Activated gamma-delta T cell (primary cell): ENCODE measurements around the gene TNFRSF1B.
"Not testable (repeated sequence)": the region's sequence is repeated elsewhere in the genome, so short reads cannot be mapped to it uniquely, and the experiment has no call there.

Experiments used
- DNase-seq: peaks from one replicate; lab custom pipeline; 2025; lab: John Stamatoyannopoulos, UW

The TNFRSF1B gene

DNA sequence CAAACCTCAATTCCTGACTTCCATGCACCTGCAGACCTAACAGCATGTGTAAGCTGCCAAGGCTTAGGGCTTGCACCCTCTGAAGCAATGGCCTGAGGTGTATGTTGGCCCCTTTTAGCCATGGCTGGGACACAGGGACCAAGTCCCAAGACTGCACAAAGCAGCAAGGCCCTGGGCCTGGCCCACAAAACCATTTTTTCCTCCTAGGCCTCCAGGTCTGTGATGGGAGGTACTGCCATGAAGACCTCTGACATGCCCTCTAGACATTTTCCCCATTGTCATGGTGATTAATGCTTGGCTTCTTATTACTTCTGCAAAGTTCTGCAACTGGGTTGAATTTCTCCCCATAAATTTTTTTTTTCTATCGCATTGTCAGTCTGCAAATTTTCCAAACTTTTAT is 55.9 kb downstream of the TNFRSF1B start:
- DNase-seq = not testable (repeated sequence)

- DNase-seq = not testable (repeated sequence)
These were observed 57.3 kb downstream of the TNFRSF1B start for GRCh38 chr1:12224092-12224491.

GRCh38 chr1:12228979-12229378 is 62.2 kb downstream of the TNFRSF1B start:
- DNase-seq = no peak

GRCh38 chr1:12229386-12229834 is 62.6 kb downstream of the TNFRSF1B start:
- DNase-seq = no peak

- peak; percentile 75 for DNase-seq
These were observed 63.2 kb downstream of the TNFRSF1B start, which contains the start of gene VPS13D for GRCh38 chr1:12229835-12230548. Gene VPS13D (plus strand): TSS chr1:12230030. CDS start chr1:12234267, 4,237 bp downstream.

DNA sequence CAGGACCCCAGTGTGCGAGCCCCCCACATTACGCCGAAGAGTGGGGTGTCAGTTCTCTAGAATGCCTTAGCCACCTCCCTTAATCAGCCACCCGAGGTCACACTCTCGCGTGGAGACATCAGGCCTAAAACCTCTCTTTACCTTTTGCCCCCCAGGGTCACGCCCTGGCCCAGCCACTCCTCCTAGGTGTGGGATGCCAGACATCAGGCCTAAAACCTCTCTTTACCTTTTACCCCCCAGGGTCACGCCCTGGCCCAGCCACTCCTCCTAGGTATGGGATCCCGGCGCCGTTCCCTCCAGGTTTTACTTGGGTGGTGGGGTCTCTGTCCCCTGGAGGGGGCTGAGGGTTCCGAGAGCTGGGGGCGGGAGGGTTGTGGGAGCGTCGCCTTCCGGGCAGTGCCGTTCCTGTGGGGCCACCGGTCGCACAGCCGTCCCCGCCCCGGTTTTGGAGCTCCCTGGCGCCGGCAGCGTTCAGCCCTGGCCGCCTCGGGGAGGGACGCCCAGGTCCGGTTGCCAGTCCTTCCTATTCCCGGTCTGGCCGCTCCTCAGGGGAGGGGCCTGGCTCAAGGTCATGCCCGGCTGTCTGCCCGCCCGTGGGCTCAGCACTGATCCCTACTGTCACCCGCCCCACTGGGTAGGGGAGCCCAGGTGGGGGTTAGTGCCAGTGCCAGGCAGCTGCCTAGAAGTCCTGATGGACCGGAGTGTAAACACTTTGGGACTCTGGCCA is 63.9 kb downstream of the TNFRSF1B start:
- DNase-seq = no peak

- no peak for DNase-seq
These were observed 64.4 kb downstream of the TNFRSF1B start for GRCh38 chr1:12231276-12231595.

DNA sequence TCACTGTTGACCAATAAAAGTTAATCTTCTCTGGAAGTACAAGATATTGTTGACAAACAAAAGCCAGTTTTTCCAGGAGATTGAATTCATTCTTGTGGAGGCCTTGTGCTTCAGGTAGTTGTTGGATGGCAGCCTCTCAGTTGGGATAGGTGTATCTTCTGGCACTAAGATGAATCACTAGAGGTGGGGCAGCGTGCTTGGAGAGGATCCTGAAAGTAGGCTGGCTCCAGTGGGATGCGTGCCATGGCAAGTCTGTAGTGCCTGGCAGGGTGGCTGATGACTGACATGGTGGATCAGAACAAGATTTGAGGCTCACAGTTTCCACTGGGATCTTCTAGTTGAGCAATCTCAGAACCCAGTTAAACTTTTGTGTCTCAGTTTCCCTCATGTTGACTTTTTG is 65.4 kb downstream of the TNFRSF1B start:
- DNase-seq = no peak

- no peak for DNase-seq
These were observed 77.3 kb downstream of the TNFRSF1B start for GRCh38 chr1:12244078-12244477.

DNA sequence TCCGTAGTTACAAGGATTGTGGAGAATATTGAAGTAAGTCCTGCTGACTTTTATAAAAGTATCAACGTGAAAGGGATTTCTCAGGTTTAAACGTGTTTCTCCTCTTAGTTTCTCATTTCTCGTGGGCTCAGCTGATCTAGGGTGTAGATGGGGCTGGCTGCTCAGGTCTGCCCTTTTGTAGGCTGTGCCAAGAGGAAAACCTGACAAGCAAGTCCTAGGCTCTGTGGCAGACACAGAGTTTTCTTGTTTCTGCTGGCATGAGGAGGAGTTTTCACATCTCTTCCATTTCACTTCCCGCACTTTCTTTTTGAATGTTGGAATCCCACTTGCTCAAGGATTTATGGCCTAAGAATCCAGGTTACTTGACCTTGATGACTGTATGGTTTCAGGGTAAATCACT is 77.8 kb downstream of the TNFRSF1B start:
- no peak for DNase-seq

GRCh38 chr1:12245116-12245515 is 78.3 kb downstream of the TNFRSF1B start:
- no peak for DNase-seq

- no peak for DNase-seq
These were observed 78.9 kb downstream of the TNFRSF1B start for GRCh38 chr1:12245733-12246132.

DNA sequence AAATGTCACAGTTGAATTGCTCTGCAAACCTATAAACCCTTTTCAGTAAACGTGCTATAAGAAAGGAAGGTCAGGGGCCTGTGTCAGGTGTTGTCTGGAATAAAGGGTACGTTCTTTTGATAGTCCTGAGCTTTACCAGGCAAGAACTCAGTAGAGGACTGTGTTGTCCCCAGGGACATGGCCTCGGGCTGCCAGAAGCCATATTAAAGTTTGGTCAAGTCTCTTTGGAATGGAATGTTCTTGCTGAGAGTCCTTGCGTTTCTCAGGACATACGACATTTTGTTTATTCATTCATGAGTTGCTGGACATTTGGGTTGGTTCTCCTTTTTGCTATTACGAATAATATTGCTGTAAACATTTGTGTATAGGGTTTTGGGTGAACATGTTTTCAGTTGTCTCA is 79.8 kb downstream of the TNFRSF1B start:
- no peak for DNase-seq

DNA sequence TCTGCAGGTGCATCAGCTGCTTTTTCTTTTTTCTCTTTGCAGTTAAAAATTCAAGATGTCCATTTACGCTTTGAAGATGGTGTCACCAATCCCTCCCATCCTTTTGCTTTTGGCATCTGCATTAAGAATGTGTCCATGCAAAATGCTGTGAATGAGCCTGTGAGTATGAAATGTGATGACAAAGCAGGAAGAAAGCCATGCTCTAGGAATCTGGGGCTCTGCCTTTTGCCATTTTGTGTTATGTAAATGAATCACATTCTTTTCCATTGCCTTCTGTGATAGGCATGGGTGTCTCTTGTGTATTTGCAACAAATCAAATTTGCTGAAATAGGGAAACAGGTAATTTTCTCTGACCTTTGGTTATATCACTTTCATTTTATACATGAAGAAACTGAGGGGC is 82.4 kb downstream of the TNFRSF1B start:
- DNase-seq = no peak

DNA sequence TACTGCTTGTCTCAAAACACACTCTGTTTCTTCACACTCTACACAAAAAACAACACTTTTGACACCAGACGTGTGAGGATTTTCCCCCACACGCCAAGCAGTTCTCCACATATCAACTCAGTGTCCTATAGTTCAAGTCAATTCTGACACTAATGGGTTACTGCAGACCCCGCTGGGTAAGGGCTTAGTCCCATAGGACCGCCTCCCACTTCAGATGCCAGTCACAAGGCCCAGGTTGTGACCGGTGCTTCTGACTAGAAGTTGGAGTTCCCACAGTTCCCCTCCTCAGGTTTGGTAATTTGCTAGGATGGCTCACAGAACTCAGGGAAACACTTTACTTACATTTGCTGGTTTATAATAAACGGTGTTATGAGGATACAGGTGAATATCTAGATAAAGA is 83.0 kb downstream of the TNFRSF1B start:
- no peak for DNase-seq

DNA sequence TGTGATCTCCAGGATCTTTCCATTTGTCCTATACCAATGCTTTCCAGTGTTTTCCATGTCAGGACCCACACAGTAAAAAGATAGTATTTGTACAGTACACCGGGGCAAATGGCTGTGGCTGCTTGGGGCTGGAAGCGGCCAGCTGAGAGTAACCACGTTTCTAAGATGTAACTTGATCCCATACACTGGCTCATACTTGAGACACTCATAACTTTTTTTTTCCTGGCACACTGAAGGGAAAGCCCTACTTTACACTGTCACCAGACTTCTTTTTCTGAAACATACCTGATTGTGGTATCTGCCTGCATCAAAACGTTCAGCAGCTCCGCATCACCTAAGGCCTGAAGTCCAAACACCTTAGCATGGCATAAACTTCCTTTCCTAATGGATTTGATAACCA is 84.7 kb downstream of the TNFRSF1B start:
- DNase-seq = no peak

- DNase-seq = no peak
These were observed 89.1 kb downstream of the TNFRSF1B start for GRCh38 chr1:12255913-12256312.

GRCh38 chr1:12258272-12258671 is 91.5 kb downstream of the TNFRSF1B start:
- DNase-seq = no peak
